SH-SY5Y (cell line): ENCODE measurements around the gene HOXA4.

Source experiments
- GATA2 ChIP-seq: IDR thresholded peaks from 2 replicates; pipeline ENCODE4 v1.6.1; 2011; ENCODE audit warnings: mild to moderate bottlenecking, low read depth, low read length
- GATA3 ChIP-seq: IDR thresholded peaks from 2 replicates; pipeline ENCODE4 v1.6.1; 2011; ENCODE audit warnings: low read depth, mild to moderate bottlenecking, low read length, moderate library complexity

Gene HOXA4

DNA sequence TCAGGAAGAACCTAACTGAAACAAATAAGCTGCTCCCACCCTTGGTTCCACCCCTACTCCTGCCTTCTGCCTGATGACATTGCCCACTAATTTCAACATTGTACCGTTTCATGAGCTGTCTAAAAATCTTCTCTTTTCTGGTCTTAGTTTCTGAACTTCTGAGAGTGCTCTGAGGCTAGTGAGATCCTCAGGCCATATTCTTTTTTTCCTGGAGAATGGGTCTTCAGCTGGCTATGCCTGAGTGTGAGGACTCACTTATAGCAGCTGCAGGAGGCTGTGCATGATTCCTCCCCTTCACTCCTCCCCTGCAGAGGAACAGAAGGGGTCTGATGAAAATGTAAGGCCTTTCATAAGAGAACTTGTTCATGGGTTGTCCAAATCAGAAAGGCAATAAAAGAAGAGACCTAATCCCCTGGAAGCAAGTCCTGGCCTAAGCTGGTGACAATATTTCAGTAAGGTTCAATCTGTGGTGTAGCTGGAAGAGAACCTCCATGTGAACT is 11.1 kb downstream of the HOXA4 start:
- TF ChIP-seq GATA3 (no peak), GATA2 (no peak)

GRCh38 chr7:27118580-27118979 is 12.0 kb downstream of the HOXA4 start:
- TF ChIP-seq GATA2 = no peak
- TF ChIP-seq GATA3 = no peak

DNA sequence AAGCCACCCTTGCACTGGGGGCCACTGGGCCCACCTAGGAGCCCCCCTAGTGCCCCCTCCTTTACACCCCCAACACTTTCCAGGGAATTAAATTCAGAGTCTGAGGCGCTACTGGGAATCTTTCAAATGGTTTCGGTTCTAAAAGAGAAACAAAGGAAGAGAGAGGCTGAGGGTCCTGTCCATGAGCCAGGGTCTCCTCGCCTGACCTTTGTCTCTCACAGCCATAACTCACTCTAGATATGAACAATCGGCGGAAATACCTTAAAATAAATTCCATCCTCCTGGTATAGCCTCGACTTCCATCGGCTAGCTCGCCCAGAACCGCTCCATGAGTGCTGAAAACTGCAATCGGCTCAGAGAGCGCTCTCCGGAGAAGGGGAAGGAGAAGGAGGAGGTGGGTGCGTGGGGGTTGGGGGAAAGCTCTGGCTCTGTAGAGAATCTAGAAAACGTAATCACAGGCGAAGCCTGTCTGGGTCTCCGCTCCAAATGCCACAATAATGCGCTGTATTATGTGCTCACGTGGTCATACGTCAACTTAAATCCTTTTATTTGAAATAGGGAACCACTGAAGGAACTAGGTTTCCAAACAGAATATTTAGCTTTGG is 12.6 kb downstream of the HOXA4 start:
- TF ChIP-seq GATA2 (no peak), GATA3 (no peak)

DNA sequence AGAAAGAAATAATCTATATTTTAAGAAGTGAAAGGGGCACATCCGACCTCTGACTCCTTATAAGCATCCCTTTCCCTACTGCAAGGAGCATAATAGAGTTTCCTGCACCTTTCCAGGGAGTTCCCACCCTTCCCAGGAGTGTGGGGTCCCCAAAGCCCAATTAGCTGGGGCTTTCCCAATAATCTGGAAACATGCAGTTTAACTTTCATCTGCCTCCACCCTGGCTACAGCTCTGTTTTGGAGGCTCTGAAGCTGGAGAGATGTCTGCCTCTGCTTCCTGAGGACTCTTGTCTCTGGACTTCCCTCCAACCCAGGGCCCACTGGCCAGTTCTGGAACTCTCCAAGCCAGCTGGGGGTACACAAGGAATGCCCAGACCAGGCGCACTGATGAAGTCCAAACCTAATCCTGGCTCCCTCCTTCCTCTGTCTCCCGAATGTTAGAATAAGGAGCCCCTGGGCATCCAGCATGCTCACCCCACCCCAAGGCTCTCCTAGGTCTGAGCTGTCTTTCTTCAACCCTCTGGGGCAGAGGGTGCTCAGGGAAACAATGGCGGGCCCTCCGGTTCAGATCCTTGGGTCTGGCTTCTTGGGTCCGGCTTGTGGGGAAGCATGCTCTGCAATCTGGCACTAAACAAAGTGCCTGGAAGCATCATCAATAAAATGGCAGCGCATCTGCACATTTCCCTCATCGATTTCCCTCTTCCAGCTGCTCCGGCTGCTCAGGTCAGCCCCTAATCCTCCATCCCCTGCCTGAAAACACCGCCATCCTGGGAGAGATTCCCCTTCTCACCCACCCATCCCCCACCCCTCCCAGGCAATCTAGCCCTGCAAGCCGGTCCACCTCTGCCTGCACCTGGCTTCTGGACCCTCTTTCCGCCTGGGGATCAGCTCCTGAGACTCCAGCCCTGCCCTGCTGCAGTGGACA is 13.3 kb downstream of the HOXA4 start:
- TF ChIP-seq GATA2 = no peak
- TF ChIP-seq GATA3 = no peak

- no peak for TF ChIP-seq GATA2
- no peak for TF ChIP-seq GATA3
Observed at GRCh38 chr7:27116031-27116961, 14.3 kb downstream of the HOXA4 start.

DNA sequence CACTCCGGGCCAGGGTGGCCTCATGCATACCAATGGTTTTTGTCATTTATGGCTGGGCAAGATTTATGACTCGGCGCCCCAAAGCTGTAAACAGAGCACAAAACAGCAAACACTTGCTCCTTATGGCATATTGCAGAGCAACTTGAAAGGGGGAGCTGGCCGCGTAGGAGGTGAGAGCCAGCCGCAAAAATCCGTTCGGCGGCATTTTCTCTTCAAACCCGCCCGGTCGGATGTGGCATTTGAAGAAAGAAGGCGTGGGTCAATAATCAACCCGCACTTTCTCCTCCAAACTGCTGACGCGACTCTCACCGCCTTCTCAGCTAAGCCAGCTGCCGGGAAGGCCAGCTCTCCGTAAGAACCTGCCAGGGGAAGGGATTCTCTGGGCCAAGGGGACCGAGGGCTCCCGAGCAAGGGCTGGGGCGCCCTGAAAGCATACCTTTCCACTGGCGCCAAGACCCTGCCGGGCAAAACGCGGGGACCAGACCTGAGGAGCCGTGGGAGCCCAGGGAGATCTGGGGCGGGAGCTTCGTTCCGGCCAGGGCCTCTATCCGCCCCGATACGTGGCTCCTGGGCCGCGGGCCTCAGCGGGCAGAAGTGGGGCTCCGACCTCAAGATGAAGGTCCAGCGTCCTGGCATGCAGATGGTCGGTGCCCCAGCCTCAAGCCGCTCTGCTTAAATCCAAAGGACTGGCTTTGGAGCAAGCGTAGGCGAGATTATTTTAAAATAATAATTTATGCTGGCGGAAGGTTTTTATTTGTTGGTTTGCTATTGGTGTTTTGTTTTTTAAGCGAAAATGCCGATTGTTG is 15.1 kb downstream of the HOXA4 start:
- TF ChIP-seq GATA2 = no peak
- TF ChIP-seq GATA3 = no peak

DNA sequence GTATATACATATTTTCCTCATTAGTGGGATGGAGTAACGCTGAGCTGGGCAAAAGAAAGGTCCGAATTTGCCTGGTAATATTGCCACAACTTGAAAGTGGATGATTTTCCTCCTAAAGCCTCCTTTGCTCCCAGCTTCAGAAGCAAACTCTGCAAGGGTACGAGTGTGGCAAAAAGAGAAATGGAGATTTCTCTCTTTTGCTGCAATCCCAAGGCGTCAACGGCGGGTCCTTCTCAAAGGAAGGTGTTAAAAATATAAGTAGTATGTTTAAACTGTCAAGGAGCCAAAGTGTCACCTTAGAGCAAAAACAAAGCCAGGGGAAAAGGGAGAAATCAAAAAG is 15.7 kb downstream of the HOXA4 start:
- TF ChIP-seq GATA2 (no peak), GATA3 (no peak)

DNA sequence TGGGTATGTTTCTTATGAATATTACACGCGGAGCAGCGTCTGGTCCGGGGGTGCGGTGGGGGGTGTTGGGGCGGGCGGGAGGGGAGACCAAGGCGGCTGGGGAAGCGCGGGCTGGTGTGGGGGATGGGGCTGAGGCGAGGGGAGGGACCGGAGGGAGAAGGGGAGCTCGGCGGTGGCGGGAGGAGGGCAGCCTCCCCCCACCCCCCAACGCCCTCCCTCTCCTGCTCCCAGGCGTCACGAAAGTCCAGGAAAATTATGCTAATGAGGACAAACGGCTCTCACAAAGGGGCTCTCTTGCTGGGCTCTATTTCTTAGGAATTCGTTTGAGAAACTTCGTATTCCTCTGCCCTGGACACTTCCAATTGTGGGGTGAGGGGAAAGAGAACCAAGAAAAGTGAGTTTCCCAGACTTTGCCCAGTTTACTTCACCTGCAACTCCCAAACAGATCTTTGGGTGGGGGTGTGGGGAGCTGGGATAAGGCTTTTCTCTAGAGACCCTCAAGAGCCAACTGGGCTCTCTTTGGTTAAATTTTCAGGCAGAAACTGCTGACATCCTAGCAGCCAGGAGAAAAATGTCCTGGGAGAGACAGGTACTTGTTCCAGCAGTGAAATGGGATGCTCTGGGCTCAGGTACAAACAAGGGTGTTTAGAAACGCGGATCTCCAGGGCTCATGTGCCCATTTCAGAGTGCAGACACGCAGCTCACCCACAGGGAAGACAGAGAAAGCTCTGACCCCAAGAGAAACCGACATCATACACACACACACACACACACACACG is 16.4 kb downstream of the HOXA4 start:
- TF ChIP-seq GATA3 (no peak), GATA2 (no peak)

- TF ChIP-seq GATA2 (no peak), GATA3 (no peak)
Observed at GRCh38 chr7:27112955-27113949, 17.3 kb downstream of the HOXA4 start.

- TF ChIP-seq GATA3 (no peak), GATA2 (no peak)
Observed at GRCh38 chr7:27112361-27112760, 18.2 kb downstream of the HOXA4 start.

GRCh38 chr7:27111751-27112277 is 18.7 kb downstream of the HOXA4 start:
- TF ChIP-seq GATA2 (no peak), GATA3 (no peak)
